GM12878 (cell line): Measurements from ENCODE around the gene HAND2. TPM values are rescaled to one million over a fixed set of nuclear protein-coding genes. Genes with fewer than 3 reads are reported as not detected.

Experiments
- ATAC-seq: fragments of 200-7000 bp; cut with Tn5 transposase; 3 replicates; pipeline ENCODE4 v1.9.1; 2020; ENCODE audit warnings: mild to moderate bottlenecking, moderate library complexity
- BruUV-seq: library from RNA; stranded (reverse); fragments of 400-500 nt; replicated peaks from 2 replicates; lab custom pipeline; 2021; lab: Mats Ljungman, UMichigan
- CTCF ChIA-PET: fragments of 300-600 bp; sonication (Branson Sonifier 250); formaldehyde crosslinking; extraction: SDS; loops from one replicate; lab custom pipeline; 2021; ENCODE audit warnings: inconsistent platforms; lab: Yijun Ruan, JAX
- POLR2A ChIA-PET: fragments of 350-600 bp; formaldehyde crosslinking; extraction: SDS; loops from one replicate; lab custom pipeline; 2021; ENCODE audit warnings: inconsistent platforms; lab: Charles Lee
- RAD21 ChIA-PET: fragments of 300-600 bp; sonication (Branson Sonifier 250); formaldehyde crosslinking; loops from one replicate; lab custom pipeline; 2023; ENCODE audit warnings: antibody characterized with exemption; ENCODE audit not compliant: unreplicated experiment; lab: Charles Lee
- SMC1A ChIA-PET: fragments of 300-600 bp; sonication (Branson Sonifier 250); formaldehyde crosslinking; loops from one replicate; lab custom pipeline; 2023; ENCODE audit not compliant: unreplicated experiment, uncharacterized antibody; lab: Charles Lee
- DNase-seq: peaks from one replicate; pipeline ENCODE4 v3.0.0-alpha.2; 2011; ENCODE audit warnings: low read depth, low spot score
- FAIRE-seq: peaks from 3 replicates; lab custom pipeline; 2011; peaks lifted over from hg19 to GRCh38; lab: Jason Lieb, UNC
- H2AFZ ChIP-seq: 2 replicates; pipeline ENCODE4 v1.6.0; 2011; ENCODE audit warnings: low read depth, low read length, control low read depth; ENCODE audit not compliant: control insufficient read depth
- H3K27ac ChIP-seq: 2 replicates; pipeline ENCODE4 v1.5.1; 2011; ENCODE audit warnings: control low read depth; ENCODE audit not compliant: control insufficient read depth, insufficient read depth
- H3K27me3 ChIP-seq, 2 experiments: replicated peaks in 1 of 2; 2 replicates each; pipeline versions ENCODE4 v1.6.0 to v1.6.1; 2011; ENCODE audit warnings: low read length in 1 of 2; ENCODE audit not compliant: control insufficient read depth in 2 of 2, insufficient read depth in 2 of 2
- H3K36me3 ChIP-seq, 2 experiments: 2 replicates each; pipeline ENCODE4 v1.5.1; 2011; ENCODE audit warnings: low read length in 1 of 2; ENCODE audit not compliant: control insufficient read depth in 2 of 2, insufficient read depth in 2 of 2
- H3K4me1 ChIP-seq: 2 replicates; pipeline ENCODE4 v1.6.1; 2011; ENCODE audit warnings: mild to moderate bottlenecking, low read length, moderate library complexity, mixed read lengths; ENCODE audit not compliant: control insufficient read depth, insufficient read depth
- H3K4me2 ChIP-seq: 2 replicates; pipeline ENCODE4 v1.6.0; 2011; ENCODE audit warnings: control low read depth; ENCODE audit not compliant: control insufficient read depth, insufficient read depth
- H3K4me3 ChIP-seq: fragments of 200-600 bp; sonication (generic); 2 replicates; pipeline ENCODE4 v1.5.1; 2016
- H3K79me2 ChIP-seq: 2 replicates; pipeline ENCODE4 v1.6.0; 2011; ENCODE audit warnings: low read length; ENCODE audit not compliant: control insufficient read depth, insufficient read depth
- H3K9ac ChIP-seq: 2 replicates; pipeline ENCODE4 v1.8.0; 2011; ENCODE audit warnings: low read length, control low read depth, mixed read lengths; ENCODE audit not compliant: control insufficient read depth, insufficient read depth
- H3K9me3 ChIP-seq: replicated peaks from 3 replicates; pipeline ENCODE4 v1.5.1; 2011; ENCODE audit warnings: mild to moderate bottlenecking, low read length; ENCODE audit not compliant: control insufficient read depth, insufficient read depth
- H4K20me1 ChIP-seq: 2 replicates; pipeline ENCODE4 v1.6.0; 2011; ENCODE audit not compliant: control insufficient read depth, insufficient read depth
- CBX3 ChIP-seq: fragments of 200-600 bp; sonication (generic); IDR thresholded peaks from 2 replicates; pipeline ENCODE4 v1.6.1; 2016; ENCODE audit warnings: low read depth, borderline replicate concordance
- CHD4 ChIP-seq: fragments of 200-600 bp; sonication (generic); IDR thresholded peaks from 2 replicates; pipeline ENCODE4 v1.6.1; 2016; ENCODE audit warnings: mild to moderate bottlenecking
- GABPA ChIP-seq: IDR thresholded peaks from 2 replicates; pipeline ENCODE4 v1.6.1; 2014; ENCODE audit warnings: antibody characterized with exemption, low read depth, mild to moderate bottlenecking, inconsistent platforms
- LARP7 ChIP-seq: fragments of 450-650 bp; IDR thresholded peaks from 2 replicates; pipeline ENCODE4 v1.6.1; 2017; ENCODE audit warnings: mild to moderate bottlenecking
- NFXL1 ChIP-seq: fragments of 450-650 bp; IDR thresholded peaks from 2 replicates; pipeline ENCODE4 v1.6.1; 2017; ENCODE audit warnings: antibody characterized with exemption, mild to moderate bottlenecking, borderline replicate concordance
- PAX5 ChIP-seq: IDR thresholded peaks from 2 replicates; pipeline ENCODE4 v1.6.1; 2011; ENCODE audit warnings: low read depth, low read length, borderline replicate concordance
- POU2F2 ChIP-seq: IDR thresholded peaks from 3 replicates; pipeline ENCODE4 v1.6.1; 2011; ENCODE audit warnings: low read depth, mild to moderate bottlenecking, low read length, borderline replicate concordance
- RCOR1 ChIP-seq: conservative IDR thresholded peaks from 2 replicates; pipeline ENCODE4 v1.6.1; 2012; ENCODE audit warnings: low read depth, low read length, improper control_type of control experiment
- SMAD1 ChIP-seq: fragments of 450-650 bp; IDR thresholded peaks from 2 replicates; pipeline ENCODE4 v1.6.1; 2018; ENCODE audit warnings: mild to moderate bottlenecking, low read depth; ENCODE audit not compliant: partially characterized antibody
- SRF ChIP-seq, 2 experiments: IDR thresholded peaks; 2 replicates each; pipeline ENCODE4 v1.6.1; 2011; ENCODE audit warnings: low read depth in 2 of 2, low read length in 2 of 2, mild to moderate bottlenecking in 1 of 2, moderate library complexity in 1 of 2
- TAF1 ChIP-seq: IDR thresholded peaks from 2 replicates; pipeline ENCODE4 v1.6.1; 2011; ENCODE audit warnings: mild to moderate bottlenecking, low read depth, low read length, borderline replicate concordance
- ZNF274 ChIP-seq: IDR thresholded peaks from one replicate; pipeline ENCODE4 v1.8.0; 2011; ENCODE audit not compliant: insufficient read length, insufficient read depth
- WGBS: methylation state at CpG from one replicate; pipeline ENCODE4 v1.1.6; 2016; ENCODE audit warnings: low lambda C conversion rate; ENCODE audit not compliant: insufficient replicate concordance, insufficient coverage; ENCODE audit errors: missing lambda C conversion rate; 5-methylcytosine and 5-hydroxymethylcytosine counted together
- in situ Hi-C: fragments of 300-500 bp; cut with MboI; formaldehyde crosslinking; loops from 9 replicates; pipeline ENCODE4 v1.14.3; 2018; ENCODE audit warnings: mixed read lengths
- intact Hi-C: fragments of 100-400 bp; cut with micrococcal nuclease; formaldehyde crosslinking; loops from one replicate; pipeline ENCODE4 v1.14.2; 2022; ENCODE audit not compliant: unreplicated experiment
- polyA plus RNA-seq, 11 experiments: library from polyadenylated mRNA; depleted of rRNA in 4 of 11; unstranded in 6 of 11; stranded (reverse) in 5 of 11; fragments of >200 nt; fragmentation: Nextera tagmentation in 4 of 11; fragmentation: Illumina TruSeq in 1 of 11; extraction: Ambion mirVana in 4 of 11; extraction: Trizol in 1 of 11; gene quantifications; 1 replicate in 1 of 11; 2 replicates in 10 of 11; pipeline versions ENCODE4 v1.2.1 to v1.2.3, GENCODE V29; 2011 to 2016; ENCODE audit warnings: inconsistent platforms in 2 of 11, missing spikeins in 2 of 11, low read depth in 1 of 11
- total RNA-seq, 4 experiments: library from RNA; depleted of rRNA in 3 of 4; stranded (reverse); fragments of >200 nt in 3 of 4; fragmentation: Illumina TruSeq in 1 of 4; extraction: Trizol in 1 of 4; gene quantifications; 2 replicates each; pipeline versions ENCODE4 v1.2.1 to v1.2.3, GENCODE V29; 2013 to 2021
- TF ChIP-seq, protein P1 (sequence below): fragments of 450-650 bp; IDR thresholded peaks from 2 replicates; pipeline ENCODE4 v1.6.1; 2017; ENCODE audit warnings: antibody characterized with exemption, mild to moderate bottlenecking, moderate library complexity
- TF ChIP-seq, protein P2 (sequence below): fragments of 450-650 bp; IDR thresholded peaks from 2 replicates; pipeline ENCODE4 v1.6.1; 2014; ENCODE audit warnings: mild to moderate bottlenecking
- TF ChIP-seq, protein P3 (sequence below): fragments of 450-650 bp; IDR thresholded peaks from 2 replicates; pipeline ENCODE4 v1.6.1; 2017; ENCODE audit warnings: borderline replicate concordance

HAND2 gene
- total and polyA plus RNA-seq, 10 of the 15 experiments (the other 5 are each of a cell fraction or from before 2014, with no cell fraction given): 0.09 TPM; not detected in 9

GRCh38 chr4:173575482-173576152 lies 45.6 kb upstream of the HAND2 start (continued):
- TF ChIP-seq GABPA: no peak

DNA sequence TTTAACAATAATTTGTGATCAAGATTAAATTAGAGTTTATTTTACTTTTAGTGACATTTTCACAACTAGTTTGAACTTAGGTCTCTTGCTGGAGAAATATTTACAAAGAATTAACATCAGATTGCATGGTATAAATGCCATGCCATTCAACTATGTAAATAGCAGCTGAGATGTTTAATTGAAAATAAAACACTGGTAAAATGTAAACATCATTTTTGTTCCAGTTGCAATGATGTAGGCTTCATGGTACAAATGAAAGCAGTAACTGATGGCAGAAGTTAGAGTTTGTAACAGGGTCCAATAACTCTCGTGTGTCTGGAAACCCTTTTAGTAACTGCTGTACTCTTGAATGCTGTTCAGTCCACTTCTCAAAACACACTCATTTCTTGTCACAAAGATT lies 43.7 kb upstream of the HAND2 start:
- Histone ChIP-seq H3K4me1 (no peaks in the 10 kb centered on the region), H3K27me3 (no peaks in the 10 kb centered on the region), H3K9ac (no peak overlapping the region), H3K27ac (no peak overlapping the region), H3K36me3 (no peaks in the 10 kb centered on the region), H2AFZ (no peak overlapping the region), H3K9me3 (no peaks in the 10 kb centered on the region), H3K4me3 (no peak overlapping the region), H3K4me2 (no peak overlapping the region), H4K20me1 (no peaks in the 10 kb centered on the region), H3K79me2 (no peaks in the 10 kb centered on the region)
- no peak for FAIRE-seq
- CTCF ChIA-PET: interaction anchor here (0.5 to 0.8 kb wide), 2 partner anchors 12 to 228 kb away, joined by 3 read pairs; no protein-coding TSS in a partner anchor
- no TSS peak for BruUV-seq
- WGBS: 0% methylated on average over 1 of the region's 1 CpG
- RAD21 ChIA-PET: no interaction called here
- POLR2A ChIA-PET: no interaction called here
- SMC1A ChIA-PET: no interaction called here
- no peak for DNase-seq
- in situ Hi-C loops (no loop called here), intact Hi-C loops (no loop called here)
- no peak for ATAC-seq
- TF ChIP-seq CBX3 (no peak), TAF1 (no peak), NFXL1 (no peak), CHD4 (no peak), PAX5 (no peak), LARP7 (no peak), ZNF274 (no peak), POU2F2 (no peak), SMAD1 (no peak), SRF (IDR thresholded peaks at IDR 0.05; ENCODE audit: low read depth in 2 of 2, low read length in 2 of 2) (no peak), RCOR1 (no peak)
- TF ChIP-seq, protein P1, sequence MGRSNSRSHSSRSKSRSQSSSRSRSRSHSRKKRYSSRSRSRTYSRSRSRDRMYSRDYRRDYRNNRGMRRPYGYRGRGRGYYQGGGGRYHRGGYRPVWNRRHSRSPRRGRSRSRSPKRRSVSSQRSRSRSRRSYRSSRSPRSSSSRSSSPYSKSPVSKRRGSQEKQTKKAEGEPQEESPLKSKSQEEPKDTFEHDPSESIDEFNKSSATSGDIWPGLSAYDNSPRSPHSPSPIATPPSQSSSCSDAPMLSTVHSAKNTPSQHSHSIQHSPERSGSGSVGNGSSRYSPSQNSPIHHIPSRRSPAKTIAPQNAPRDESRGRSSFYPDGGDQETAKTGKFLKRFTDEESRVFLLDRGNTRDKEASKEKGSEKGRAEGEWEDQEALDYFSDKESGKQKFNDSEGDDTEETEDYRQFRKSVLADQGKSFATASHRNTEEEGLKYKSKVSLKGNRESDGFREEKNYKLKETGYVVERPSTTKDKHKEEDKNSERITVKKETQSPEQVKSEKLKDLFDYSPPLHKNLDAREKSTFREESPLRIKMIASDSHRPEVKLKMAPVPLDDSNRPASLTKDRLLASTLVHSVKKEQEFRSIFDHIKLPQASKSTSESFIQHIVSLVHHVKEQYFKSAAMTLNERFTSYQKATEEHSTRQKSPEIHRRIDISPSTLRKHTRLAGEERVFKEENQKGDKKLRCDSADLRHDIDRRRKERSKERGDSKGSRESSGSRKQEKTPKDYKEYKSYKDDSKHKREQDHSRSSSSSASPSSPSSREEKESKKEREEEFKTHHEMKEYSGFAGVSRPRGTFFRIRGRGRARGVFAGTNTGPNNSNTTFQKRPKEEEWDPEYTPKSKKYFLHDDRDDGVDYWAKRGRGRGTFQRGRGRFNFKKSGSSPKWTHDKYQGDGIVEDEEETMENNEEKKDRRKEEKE: no peak
- TF ChIP-seq, protein P2, sequence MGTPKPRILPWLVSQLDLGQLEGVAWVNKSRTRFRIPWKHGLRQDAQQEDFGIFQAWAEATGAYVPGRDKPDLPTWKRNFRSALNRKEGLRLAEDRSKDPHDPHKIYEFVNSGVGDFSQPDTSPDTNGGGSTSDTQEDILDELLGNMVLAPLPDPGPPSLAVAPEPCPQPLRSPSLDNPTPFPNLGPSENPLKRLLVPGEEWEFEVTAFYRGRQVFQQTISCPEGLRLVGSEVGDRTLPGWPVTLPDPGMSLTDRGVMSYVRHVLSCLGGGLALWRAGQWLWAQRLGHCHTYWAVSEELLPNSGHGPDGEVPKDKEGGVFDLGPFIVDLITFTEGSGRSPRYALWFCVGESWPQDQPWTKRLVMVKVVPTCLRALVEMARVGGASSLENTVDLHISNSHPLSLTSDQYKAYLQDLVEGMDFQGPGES: no peak
- TF ChIP-seq, protein P3, sequence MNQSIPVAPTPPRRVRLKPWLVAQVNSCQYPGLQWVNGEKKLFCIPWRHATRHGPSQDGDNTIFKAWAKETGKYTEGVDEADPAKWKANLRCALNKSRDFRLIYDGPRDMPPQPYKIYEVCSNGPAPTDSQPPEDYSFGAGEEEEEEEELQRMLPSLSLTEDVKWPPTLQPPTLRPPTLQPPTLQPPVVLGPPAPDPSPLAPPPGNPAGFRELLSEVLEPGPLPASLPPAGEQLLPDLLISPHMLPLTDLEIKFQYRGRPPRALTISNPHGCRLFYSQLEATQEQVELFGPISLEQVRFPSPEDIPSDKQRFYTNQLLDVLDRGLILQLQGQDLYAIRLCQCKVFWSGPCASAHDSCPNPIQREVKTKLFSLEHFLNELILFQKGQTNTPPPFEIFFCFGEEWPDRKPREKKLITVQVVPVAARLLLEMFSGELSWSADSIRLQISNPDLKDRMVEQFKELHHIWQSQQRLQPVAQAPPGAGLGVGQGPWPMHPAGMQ: no peak
